Mucosa of rectum (tissue), 2 donors: Measurements from ENCODE around the gene NPB.

ENCODE experiments used
- H3K27ac ChIP-seq, 2 donors: one replicate each; pipeline ENCODE4 v1.7.0; 2013; ENCODE audit warnings: inconsistent platforms in 2 of 2, low read depth in 2 of 2, low read length in 2 of 2
- H3K27me3 ChIP-seq, 2 donors: one replicate each; pipeline ENCODE4 v1.7.0; 2013; ENCODE audit warnings: low read length in 2 of 2; ENCODE audit not compliant: control insufficient read depth in 2 of 2, insufficient read depth in 2 of 2
- H3K36me3 ChIP-seq, 2 donors: one replicate each; pipeline ENCODE4 v1.7.0; 2013; ENCODE audit warnings: low read length in 2 of 2; ENCODE audit not compliant: control insufficient read depth in 2 of 2, insufficient read depth in 2 of 2
- H3K4me1 ChIP-seq, 2 donors: one replicate each; pipeline ENCODE4 v1.7.0; 2013; ENCODE audit warnings: low read length in 2 of 2, mild to moderate bottlenecking in 1 of 2; ENCODE audit not compliant: control insufficient read depth in 2 of 2, insufficient read depth in 2 of 2
- H3K4me3 ChIP-seq, 2 donors: one replicate each; pipeline ENCODE4 v1.7.0; 2013; ENCODE audit warnings: low read length in 2 of 2
- H3K9ac ChIP-seq, 2 donors: one replicate each; pipeline ENCODE4 v1.7.0; 2013; ENCODE audit warnings: low read length in 2 of 2, low read depth in 1 of 2, mild to moderate bottlenecking in 1 of 2
- H3K9me3 ChIP-seq, 2 donors: one replicate each; pipeline ENCODE4 v1.7.0; 2013; ENCODE audit warnings: low read length in 2 of 2; ENCODE audit not compliant: control insufficient read depth in 2 of 2
- donor health status: healthy.
- donor health status: Normal muscosa, but diverticular disease.

NPB gene

GRCh38 chr17:81920612-81921536 is 18.8 kb downstream of the NPB start:
- no peaks in the 10 kb centered on the region for H3K9me3 ChIP-seq
- no peak overlapping the region for H3K4me3 ChIP-seq
- H3K36me3 ChIP-seq: peaks cover 15 to 20% of the 10 kb centered on the region in 2 donors
- H3K27me3 ChIP-seq: no peaks in the 10 kb centered on the region
- H3K27ac ChIP-seq: no peak overlapping the region
- H3K4me1 ChIP-seq: peaks cover 64 to 71% of the 10 kb centered on the region in 2 donors
- no peak overlapping the region for H3K9ac ChIP-seq

GRCh38 chr17:81921537-81921862 is 19.5 kb downstream of the NPB start:
- H3K4me1 ChIP-seq: peaks cover 69 to 73% of the 10 kb centered on the region in 2 donors

GRCh38 chr17:81921996-81922565 is 20.0 kb downstream of the NPB start:
- H3K27ac ChIP-seq: no peak overlapping the region
- H3K9me3 ChIP-seq: no peaks in the 10 kb centered on the region
- H3K9ac ChIP-seq: no peak overlapping the region
- H3K36me3 ChIP-seq: peaks cover 15 to 19% of the 10 kb centered on the region in 2 donors
- H3K4me1 ChIP-seq: peaks cover 63 to 67% of the 10 kb centered on the region in 2 donors
- no peaks in the 10 kb centered on the region for H3K27me3 ChIP-seq
- H3K4me3 ChIP-seq: no peak overlapping the region

More at GRCh38 chr17:81921537-81921862, 19.5 kb downstream of the NPB start:
- H3K9ac ChIP-seq: no peak overlapping the region
- no peak overlapping the region for H3K4me3 ChIP-seq
- no peaks in the 10 kb centered on the region for H3K27me3 ChIP-seq
- H3K27ac ChIP-seq: no peak overlapping the region
- H3K36me3 ChIP-seq: peaks cover 15 to 19% of the 10 kb centered on the region in 2 donors
- no peaks in the 10 kb centered on the region for H3K9me3 ChIP-seq

- H3K27ac ChIP-seq: peak overlapping the region; percentile 32 to 59
- no peaks in the 10 kb centered on the region for H3K9me3 ChIP-seq
- no peaks in the 10 kb centered on the region for H3K27me3 ChIP-seq
- peaks cover 15 to 19% of the 10 kb centered on the region in 2 donors for H3K36me3 ChIP-seq
- no peak overlapping the region for H3K9ac ChIP-seq
- peaks cover 61 to 62% of the 10 kb centered on the region in 2 donors for H3K4me1 ChIP-seq
- peak overlapping the region in 1 of 2 donors; percentile 20 for H3K4me3 ChIP-seq
Measured at GRCh38 chr17:81922566-81923301, 20.7 kb downstream of the NPB start.

DNA sequence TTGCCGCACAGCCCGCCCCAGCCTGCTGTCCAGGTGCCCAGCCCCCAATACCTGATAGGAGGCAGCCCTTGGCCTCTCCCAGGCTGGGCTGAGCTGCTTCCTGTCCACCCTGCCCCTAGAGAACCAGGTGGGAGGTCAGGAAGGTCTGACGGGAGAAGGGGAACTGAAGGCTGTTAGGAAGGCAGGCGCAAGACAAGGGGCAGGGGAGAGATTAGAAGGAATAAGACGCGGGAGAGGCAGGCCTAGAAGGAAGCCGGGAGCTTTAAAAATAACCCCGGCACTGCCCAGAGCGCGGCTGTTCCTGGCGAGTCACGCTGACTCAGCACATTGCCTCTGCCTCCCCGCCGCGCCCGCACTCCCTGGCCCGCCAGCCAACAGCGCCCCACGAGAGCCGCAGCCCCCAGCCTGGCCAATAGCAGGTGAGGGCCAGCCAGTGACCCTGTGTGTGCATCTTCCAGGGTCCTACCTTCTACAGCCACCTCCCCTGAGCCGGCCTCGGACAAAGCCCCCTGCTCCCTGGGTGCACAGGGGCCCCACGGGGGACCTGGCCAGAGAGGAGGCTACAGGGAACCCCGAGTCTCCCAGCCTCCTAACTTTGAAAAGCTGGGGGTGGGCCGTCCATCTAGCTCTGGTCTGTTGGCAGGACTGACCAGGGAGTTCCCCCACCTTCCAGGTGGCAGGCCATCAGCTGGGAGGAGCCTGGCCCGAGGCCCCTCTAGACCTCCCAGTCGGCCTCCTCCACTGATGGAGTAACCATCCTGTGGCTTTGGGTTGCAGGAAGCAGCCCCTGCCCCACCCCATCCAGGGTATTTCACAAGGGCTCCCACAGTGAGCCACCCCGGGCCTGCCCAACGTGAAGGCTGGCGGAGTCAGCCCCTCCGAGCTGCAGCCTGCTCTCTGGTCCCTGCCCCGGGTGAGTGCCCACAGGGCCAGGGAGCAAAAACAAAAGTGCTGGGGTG is 21.5 kb downstream of the NPB start:
- Histone ChIP-seq H3K4me1 (peaks cover 63 to 65% of the 10 kb centered on the region in 2 donors), H3K27me3 (peaks cover 0 to 3% of the 10 kb centered on the region in 2 donors), H3K9me3 (no peaks in the 10 kb centered on the region), H3K4me3 (peak overlapping the region; percentile 31 to 50), H3K36me3 (peaks cover 15 to 19% of the 10 kb centered on the region in 2 donors), H3K27ac (peak overlapping the region; percentile 32 to 59), H3K9ac (peak overlapping the region; percentile 3 to 42)

- Histone ChIP-seq H3K27ac (peak overlapping the region in 1 of 2 donors; percentile 32), H3K4me1 (peaks cover 51 to 53% of the 10 kb centered on the region in 2 donors), H3K36me3 (peaks cover 13 to 17% of the 10 kb centered on the region in 2 donors), H3K9ac (no peak overlapping the region), H3K4me3 (no peak overlapping the region), H3K9me3 (no peaks in the 10 kb centered on the region), H3K27me3 (peaks cover 3 to 10% of the 10 kb centered on the region in 2 donors)
Measured at GRCh38 chr17:81924557-81925532, 22.8 kb downstream of the NPB start.

DNA sequence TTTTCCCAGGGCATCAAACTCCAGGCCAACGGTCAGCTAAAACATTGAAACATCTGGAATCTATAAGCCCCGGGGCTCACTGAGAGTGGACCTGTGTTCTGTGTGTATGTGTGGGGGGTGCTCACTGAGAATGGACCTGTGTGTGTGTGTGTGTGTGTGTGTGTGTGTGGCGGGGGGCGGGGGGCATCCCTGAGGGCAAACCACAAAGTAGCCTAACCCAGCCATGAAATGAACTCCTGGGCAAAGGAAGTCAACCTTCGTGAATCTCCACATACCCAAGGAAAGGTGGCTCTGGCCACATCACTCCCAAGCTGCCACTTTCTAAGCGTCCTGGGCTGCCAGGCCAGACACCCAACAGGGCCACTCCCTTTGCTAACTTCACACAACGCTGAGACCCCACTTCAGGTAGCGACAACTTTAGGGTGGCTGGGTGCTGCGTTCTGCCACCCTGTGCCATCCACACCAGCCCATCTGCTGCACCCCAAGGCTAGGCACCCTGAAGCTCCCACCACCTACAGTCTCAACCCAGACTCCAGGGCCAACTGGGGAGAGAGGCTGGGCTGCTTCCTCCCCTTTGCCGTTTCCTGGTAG is 23.9 kb downstream of the NPB start:
- H3K4me3 ChIP-seq: peak overlapping the region; percentile 75 to 76
- H3K9ac ChIP-seq: peak overlapping the region; percentile 76 to 77
- peaks cover 3 to 10% of the 10 kb centered on the region in 2 donors for H3K27me3 ChIP-seq
- peaks cover 7 to 10% of the 10 kb centered on the region in 2 donors for H3K36me3 ChIP-seq
- no peaks in the 10 kb centered on the region for H3K9me3 ChIP-seq
- peaks cover 41 to 50% of the 10 kb centered on the region in 2 donors for H3K4me1 ChIP-seq
- H3K27ac ChIP-seq: peak overlapping the region; percentile 95 to 97

GRCh38 chr17:81926451-81927151 is 24.6 kb downstream of the NPB start:
- peak overlapping the region; percentile 95 to 97 for H3K27ac ChIP-seq
- peaks cover 7% of the 10 kb centered on the region in 2 donors for H3K36me3 ChIP-seq
- no peaks in the 10 kb centered on the region for H3K9me3 ChIP-seq
- H3K4me1 ChIP-seq: peaks cover 43 to 51% of the 10 kb centered on the region in 2 donors
- H3K4me3 ChIP-seq: peak overlapping the region; percentile 75 to 76
- H3K27me3 ChIP-seq: peaks cover 3 to 10% of the 10 kb centered on the region in 2 donors
- H3K9ac ChIP-seq: peak overlapping the region; percentile 76 to 77
